ENCODE data around the gene OR11H7.
A peak's percentile ranks its signal among the peaks of the same experiment; 100 is the strongest.
"Not testable (repeated sequence)": the region's sequence is repeated elsewhere in the genome, so short reads cannot be mapped to it uniquely, and the experiment has no call there.

Gene OR11H7

DNA sequence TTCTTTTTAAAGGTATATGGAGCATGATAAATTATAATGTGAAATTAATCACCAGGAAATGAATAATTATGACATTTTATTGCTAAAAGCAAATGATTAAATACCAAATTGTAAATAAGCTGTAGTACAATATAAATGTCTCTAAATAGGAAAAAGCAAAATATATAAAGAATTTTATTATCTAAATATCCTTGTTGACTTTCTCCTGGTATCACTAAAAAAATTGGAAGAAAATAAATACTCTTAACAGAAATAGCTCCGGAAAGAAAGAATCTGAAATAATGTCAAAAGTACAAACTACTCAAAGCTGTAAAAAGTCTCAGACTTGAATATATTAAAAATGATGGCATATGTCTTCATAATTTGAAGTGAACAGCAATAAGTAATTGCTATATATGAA, at the start of gene OR11H7:
TSS of gene OR11H7 (plus strand) at position 301 of the 400 bp plus-strand sequence.
- DNase-seq (ENCODE audit: low read depth), result no peak
- no peak within 1 kb of the TSS for H3K4me3 ChIP-seq (ENCODE audit: low read depth, low read length)

- DNase-seq (ENCODE audit: low read depth), result no peak
- no peak overlapping the region for H3K4me3 ChIP-seq (ENCODE audit: low read depth, low read length)
Measured at GRCh38 chr14:20179218-20179617, 49.6 kb upstream of the OR11H7 start.

DNA sequence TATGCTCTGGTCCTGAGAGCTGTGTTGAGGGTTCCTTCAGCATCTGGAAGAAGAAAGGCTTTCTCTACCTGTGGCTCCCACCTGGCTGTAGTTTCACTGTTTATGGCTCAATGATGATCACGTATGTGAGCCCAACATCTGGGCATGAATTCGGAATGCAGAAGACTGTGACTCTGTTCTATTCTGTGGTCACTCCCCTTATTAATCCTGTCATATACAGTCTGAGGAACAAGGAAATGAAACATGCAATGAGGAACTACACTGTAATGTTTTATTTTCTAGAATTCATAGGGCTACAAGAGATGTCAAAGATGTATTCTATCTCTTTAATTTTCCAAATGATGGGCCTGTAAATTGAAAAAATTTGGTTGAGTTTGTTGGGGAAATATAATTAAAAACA, 48.9 kb upstream of the OR11H7 start:
- H3K4me3 ChIP-seq (ENCODE audit: low read depth, low read length), result no peak overlapping the region
- DNase-seq (ENCODE audit: low read depth), result no peak

- DNase-seq (ENCODE audit: low read depth), result no peak
- no peak overlapping the region for H3K4me3 ChIP-seq (ENCODE audit: low read depth, low read length)
Measured at GRCh38 chr14:20180486-20180885, 48.3 kb upstream of the OR11H7 start.

- no peak overlapping the region for H3K4me3 ChIP-seq (ENCODE audit: low read depth, low read length)
- DNase-seq (ENCODE audit: low read depth), result no peak
Measured at GRCh38 chr14:20184181-20184580, 44.6 kb upstream of the OR11H7 start.

- no peak within 1 kb of the TSS for H3K4me3 ChIP-seq (ENCODE audit: low read depth, low read length)
- no peak for DNase-seq (ENCODE audit: low read depth)
Measured at GRCh38 chr14:20190596-20190995, 38.2 kb upstream of the OR11H7 start, which contains the start of gene OR11G2. Gene OR11G2 (plus strand): TSS chr14:20190896. CDS start chr14:20197438, 6,542 bp downstream.

DNA sequence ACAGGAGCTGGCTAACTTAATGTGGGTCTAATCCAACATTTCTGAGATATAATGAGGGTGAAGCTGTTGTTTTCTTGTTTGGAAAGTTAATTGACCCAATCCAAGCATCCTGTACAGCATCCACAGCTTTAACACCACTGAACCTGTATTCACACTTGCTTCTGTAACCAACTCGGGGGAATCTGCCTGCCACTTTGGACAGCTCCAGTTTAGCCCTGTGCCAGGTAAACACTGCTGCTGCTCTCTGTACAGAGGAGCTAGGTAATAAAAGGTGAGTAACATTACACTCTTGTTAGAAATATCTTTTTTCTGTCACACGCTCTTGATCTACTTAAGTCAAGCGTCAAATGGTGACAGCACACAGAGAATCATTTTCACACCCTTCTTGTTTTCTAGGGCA, 37.4 kb upstream of the OR11H7 start:
- no peak overlapping the region for H3K4me3 ChIP-seq (ENCODE audit: low read depth, low read length)
- no peak for DNase-seq (ENCODE audit: low read depth)

- DNase-seq (ENCODE audit: low read depth), result no peak
- H3K4me3 ChIP-seq (ENCODE audit: low read depth, low read length), result no peak overlapping the region
Measured at GRCh38 chr14:20194101-20194500, 34.7 kb upstream of the OR11H7 start.

DNA sequence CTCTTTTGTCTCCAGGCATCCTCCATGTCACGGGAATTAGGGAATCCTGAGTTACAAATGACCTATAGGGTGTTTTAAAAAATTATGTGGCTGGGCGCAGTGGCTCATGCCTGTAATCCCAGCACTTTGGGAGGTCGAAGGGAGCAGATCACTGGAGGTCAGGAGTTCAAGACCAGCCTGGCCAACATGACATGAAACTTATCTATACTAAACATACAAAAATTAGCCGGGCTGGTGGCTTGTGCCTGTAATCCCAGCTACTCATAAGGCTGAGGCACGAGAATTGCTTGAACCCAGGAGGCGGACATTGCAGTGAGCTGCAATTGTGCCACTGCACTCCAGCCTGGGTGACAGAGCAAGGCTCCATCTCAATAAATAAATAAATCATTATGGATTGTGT, 33.6 kb upstream of the OR11H7 start:
- not testable (repeated sequence) for DNase-seq (ENCODE audit: low read depth); H3K4me3 ChIP-seq (ENCODE audit: low read depth, low read length)

- DNase-seq (ENCODE audit: low read depth), result no peak
- no peak overlapping the region for H3K4me3 ChIP-seq (ENCODE audit: low read depth, low read length)
Measured at GRCh38 chr14:20195911-20196310, 32.9 kb upstream of the OR11H7 start.

GRCh38 chr14:20197459-20197858, 31.3 kb upstream of the OR11H7 start:
- no peak overlapping the region for H3K4me3 ChIP-seq (ENCODE audit: low read depth, low read length)
- no peak for DNase-seq (ENCODE audit: low read depth)

GRCh38 chr14:20198991-20199390, 29.8 kb upstream of the OR11H7 start:
- no peak for DNase-seq (ENCODE audit: low read depth)
- no peak overlapping the region for H3K4me3 ChIP-seq (ENCODE audit: low read depth, low read length)

DNA sequence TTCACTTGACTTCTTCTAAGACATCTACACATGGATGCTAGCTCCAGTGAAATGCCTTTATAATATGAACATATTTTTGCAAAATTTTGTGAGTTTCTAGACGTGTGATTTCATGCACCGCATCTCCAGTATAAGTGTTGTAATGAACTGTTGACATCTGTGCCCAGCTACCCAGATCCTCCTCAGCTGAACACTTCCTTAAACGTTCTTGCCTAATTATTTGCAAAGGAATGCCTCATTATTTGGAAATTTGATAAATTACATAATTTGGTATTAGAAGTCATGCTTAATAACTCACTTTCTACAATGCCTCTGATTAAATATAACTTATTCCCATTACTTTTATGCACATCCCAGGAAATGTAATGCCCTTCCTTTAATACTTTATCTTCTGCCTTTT, 24.1 kb upstream of the OR11H7 start:
- DNase-seq (ENCODE audit: low read depth), result no peak
- no peak overlapping the region for H3K4me3 ChIP-seq (ENCODE audit: low read depth, low read length)

GRCh38 chr14:20209595-20209994, 19.2 kb upstream of the OR11H7 start:
- DNase-seq (ENCODE audit: low read depth), result no peak
- no peak overlapping the region for H3K4me3 ChIP-seq (ENCODE audit: low read depth, low read length)

GRCh38 chr14:20212406-20212805, 16.4 kb upstream of the OR11H7 start:
- DNase-seq (ENCODE audit: low read depth); H3K4me3 ChIP-seq (ENCODE audit: low read depth, low read length): not testable (repeated sequence)

DNA sequence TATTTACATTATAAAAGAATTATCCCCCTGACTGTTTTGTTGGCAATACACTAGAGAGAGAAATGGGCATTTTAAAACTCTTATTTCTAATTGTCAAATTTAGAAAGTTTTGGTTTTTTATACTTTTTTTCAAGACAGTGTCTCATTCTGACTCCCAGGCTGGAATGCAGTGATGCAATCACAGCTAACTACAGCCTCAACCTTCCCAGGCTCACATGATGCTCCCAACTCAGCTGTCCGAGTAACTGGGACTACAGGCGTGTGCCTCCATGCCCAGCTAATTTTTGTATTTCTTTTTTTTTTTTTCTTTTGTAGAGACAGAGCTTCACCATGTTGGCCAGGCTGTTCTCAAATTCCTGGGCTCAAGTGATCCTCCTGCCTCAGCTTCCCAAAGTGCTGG, 13.6 kb upstream of the OR11H7 start:
- DNase-seq (ENCODE audit: low read depth), result no peak
- H3K4me3 ChIP-seq (ENCODE audit: low read depth, low read length), result no peak overlapping the region

- H3K4me3 ChIP-seq (ENCODE audit: low read depth, low read length), result no peak overlapping the region
- DNase-seq (ENCODE audit: low read depth), result no peak
Measured at GRCh38 chr14:20219033-20219432, 9.7 kb upstream of the OR11H7 start.

GRCh38 chr14:20223410-20223809, 5.4 kb upstream of the OR11H7 start, which contains the start of gene OR11H6:
Gene OR11H6 (plus strand): TSS chr14:20223710. CDS start chr14:20223710, 0 bp downstream.
- DNase-seq (ENCODE audit: low read depth), result no peak
- no peak within 1 kb of the TSS for H3K4me3 ChIP-seq (ENCODE audit: low read depth, low read length)

DNA sequence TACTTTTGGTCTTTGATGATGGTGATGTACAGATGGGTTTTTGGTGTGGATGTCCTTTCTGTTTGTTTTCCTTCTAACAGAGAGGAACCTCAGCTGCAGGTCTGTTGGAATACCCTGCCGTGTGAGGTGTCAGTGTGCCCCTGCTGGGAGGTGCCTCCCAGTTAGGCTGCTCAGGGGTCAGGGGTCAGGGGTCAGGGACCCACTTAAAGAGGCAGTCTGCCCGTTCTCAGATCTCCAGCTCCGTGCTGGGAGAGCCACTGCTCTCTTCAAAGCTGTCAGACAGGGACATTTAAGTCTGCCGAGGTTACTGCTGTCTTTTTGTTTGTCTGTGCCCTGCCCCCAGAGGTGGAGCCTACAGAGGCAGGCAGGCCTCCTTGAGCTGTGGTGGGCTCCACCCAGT, 6.6 kb downstream of the OR11H7 start:
- DNase-seq (ENCODE audit: low read depth), result not testable (repeated sequence)

DNA sequence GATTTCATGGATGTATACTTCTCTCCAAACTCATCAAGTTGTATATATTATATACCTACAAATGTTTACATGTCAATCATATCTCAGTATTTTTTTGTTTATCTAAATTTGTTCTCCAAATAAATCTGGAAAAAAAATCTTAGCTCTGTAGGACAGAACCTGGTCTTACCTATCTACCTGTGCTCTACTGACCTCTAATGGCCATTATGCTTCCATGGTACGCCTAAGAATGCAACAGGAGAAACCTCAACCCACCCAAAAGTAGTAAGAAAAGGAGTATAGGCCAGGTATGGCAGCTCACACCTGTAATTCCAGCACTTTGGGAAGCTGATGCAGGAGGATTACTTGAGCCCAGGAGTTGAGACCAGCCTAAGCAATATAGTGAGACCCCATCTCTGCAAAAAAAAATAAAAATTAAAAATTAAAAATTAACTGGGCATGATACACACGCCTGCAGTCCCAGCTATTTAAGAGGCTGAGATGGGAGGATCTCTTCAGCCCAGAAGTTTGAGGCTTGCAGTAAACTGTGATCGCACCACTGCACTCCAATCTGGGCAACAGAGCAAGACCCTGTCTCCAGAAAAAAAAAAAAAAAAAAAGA, 19.0 kb downstream of the OR11H7 start:
- no peak for DNase-seq (ENCODE audit: low read depth)

More for the DNA sequence above, 6.6 kb downstream of the OR11H7 start:
- H3K4me3 ChIP-seq (ENCODE audit: low read depth, low read length), result not testable (repeated sequence)

DNA sequence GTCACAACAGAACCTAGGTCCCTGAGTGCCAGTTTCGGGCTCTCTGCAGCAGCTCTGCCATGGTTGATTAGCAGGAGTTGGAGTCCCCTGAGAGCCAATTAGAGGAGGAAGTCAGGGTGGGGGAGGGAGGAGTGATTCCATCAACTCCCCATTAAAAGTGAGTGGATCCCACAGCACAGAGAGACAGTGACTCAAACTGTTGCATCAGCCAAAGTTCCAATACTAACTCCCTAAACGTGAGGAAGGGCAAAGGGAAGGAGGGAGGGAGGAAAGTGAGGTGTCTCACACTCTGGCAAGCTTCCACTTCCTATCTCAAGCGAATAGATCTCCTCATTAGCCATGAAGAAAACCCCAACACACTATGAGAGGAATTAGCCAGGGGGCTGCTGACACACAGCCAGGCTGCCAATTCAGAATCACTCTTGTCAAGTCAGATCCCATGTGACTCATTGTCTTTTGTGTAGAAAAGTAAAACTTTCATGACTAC, 33.9 kb downstream of the OR11H7 start:
- DNase-seq (ENCODE audit: low read depth), result peak; percentile 72
- no peak overlapping the region for H3K4me3 ChIP-seq (ENCODE audit: low read depth, low read length)

More for the DNA sequence above, 19.0 kb downstream of the OR11H7 start:
- H3K4me3 ChIP-seq (ENCODE audit: low read depth, low read length), result no peak overlapping the region

All from skeletal muscle cell (primary cell).